ENCODE data around the gene ETFB.

GRCh38 chr19:51296336-51297093 is 69.7 kb downstream of the ETFB start:
- TF ChIP-seq CTCF (IDR thresholded peaks at IDR 0.05; ENCODE audit: low read depth, low read length, poor library complexity, severe bottlenecking): no peak
- no peak for TF ChIP-seq EZH2phosphoT487 (IDR thresholded peaks at IDR 0.05; ENCODE audit: borderline replicate concordance, low read length)
